OCI-LY3 (cell line): ENCODE measurements around the gene EHHADH.

Source experiments
- CTCF ChIP-seq: fragments of 200-600, 300-600 bp; sonication (generic); IDR thresholded peaks from 2 replicates; pipeline ENCODE4 v1.5.1; 2014; ENCODE audit warnings: antibody characterized with exemption, low read length, low read depth
- EZH2phosphoT487 ChIP-seq: fragments of 200-600 bp; shearing (Covaris generic); IDR thresholded peaks from 2 replicates; pipeline ENCODE4 v1.6.1; 2018; ENCODE audit warnings: antibody characterized with exemption, mixed run types, low read depth

- TF ChIP-seq CTCF (no peak), EZH2phosphoT487 (no peak)
These were observed 66.5 kb downstream of the EHHADH start for GRCh38 chr3:185187391-185187790.
